ENCODE data around the gene RPL39L.

RPL39L gene

DNA sequence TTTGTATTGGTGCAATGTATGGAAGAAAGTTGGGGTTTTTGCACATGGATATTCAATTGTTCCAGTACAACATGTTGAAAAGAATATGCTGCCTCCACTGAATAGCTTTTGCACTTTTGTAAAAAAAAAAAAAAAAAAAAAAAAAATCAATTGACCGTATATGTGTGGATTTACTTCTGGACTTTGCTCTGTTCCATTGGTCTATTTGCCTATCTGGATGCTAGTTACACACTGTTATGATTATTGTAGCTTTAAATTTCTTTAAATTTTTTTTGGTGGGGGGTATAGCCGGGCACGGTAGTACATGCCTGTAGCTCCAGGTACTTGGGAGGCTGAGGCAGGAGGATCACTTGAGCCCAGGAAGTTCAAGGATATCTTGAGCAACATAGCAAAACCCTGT, 52.5 kb downstream of the RPL39L start:
- H3K4me3 ChIP-seq (ENCODE audit: low read depth, low read length): no peak overlapping the region
- in situ Hi-C loops (cut with HindIII; ENCODE audit: low sequenced_read_pairs): no loop called here
- no peak for DNase-seq (ENCODE audit: low read depth)
- TF ChIP-seq, protein P1, sequence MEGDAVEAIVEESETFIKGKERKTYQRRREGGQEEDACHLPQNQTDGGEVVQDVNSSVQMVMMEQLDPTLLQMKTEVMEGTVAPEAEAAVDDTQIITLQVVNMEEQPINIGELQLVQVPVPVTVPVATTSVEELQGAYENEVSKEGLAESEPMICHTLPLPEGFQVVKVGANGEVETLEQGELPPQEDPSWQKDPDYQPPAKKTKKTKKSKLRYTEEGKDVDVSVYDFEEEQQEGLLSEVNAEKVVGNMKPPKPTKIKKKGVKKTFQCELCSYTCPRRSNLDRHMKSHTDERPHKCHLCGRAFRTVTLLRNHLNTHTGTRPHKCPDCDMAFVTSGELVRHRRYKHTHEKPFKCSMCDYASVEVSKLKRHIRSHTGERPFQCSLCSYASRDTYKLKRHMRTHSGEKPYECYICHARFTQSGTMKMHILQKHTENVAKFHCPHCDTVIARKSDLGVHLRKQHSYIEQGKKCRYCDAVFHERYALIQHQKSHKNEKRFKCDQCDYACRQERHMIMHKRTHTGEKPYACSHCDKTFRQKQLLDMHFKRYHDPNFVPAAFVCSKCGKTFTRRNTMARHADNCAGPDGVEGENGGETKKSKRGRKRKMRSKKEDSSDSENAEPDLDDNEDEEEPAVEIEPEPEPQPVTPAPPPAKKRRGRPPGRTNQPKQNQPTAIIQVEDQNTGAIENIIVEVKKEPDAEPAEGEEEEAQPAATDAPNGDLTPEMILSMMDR (IDR thresholded peaks at IDR 0.05; ENCODE audit: low read depth, low read length, missing control alignments): no peak

DNA sequence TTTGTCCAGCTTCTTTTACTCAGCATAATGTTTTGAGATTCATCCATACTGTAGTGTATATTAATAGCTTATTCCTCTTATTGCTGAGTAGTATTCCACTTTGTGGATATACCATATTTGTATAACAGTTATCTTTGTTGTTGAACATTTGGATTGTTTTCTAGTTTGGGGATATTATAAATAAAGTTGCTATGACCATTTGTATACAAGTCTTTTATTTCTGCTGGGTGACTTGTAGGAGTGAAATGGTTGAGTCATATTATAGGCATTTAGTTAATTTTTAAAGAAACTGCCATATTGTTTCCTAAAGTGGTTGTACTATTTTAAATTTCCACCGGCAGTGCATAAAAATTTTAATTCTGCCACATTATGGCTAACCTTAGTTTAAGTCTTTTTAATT, 53.4 kb downstream of the RPL39L start:
- DNase-seq (ENCODE audit: low read depth): no peak
- in situ Hi-C loops (cut with HindIII; ENCODE audit: low sequenced_read_pairs): no loop called here
- H3K4me3 ChIP-seq (ENCODE audit: low read depth, low read length): no peak overlapping the region
- TF ChIP-seq, protein P1 (IDR thresholded peaks at IDR 0.05; ENCODE audit: low read depth, low read length, missing control alignments): no peak

DNA sequence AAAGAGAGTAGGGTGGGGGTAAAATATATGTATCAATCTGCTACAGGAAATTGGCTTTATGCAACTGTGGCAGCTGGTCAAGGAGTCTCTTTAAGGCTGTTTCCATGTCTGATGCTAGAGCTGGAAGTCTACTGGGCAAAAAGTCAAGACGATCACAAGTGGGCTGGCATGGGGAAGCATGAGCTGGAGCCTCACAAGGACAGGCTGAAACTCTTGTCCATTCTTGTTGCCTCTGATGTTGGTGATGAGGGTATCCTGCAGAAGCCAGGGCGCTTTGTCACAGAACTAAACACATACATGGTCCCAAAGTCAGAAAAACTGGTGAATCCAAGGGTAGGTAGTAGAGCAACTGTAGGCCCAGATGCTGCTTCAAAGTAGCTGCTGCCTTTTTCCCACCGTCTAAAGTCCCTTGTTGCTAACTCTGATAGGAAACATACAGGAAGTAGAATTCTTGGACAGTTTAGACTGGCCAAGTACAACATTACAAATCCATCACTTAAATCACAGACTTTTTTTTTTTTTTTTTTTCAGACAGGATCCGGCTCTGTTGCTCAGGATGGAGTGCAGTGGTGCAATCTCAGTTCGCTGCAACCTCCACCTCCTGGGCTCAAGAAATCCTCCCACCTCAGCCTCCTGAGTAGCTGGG, 54.2 kb downstream of the RPL39L start:
- DNase-seq (ENCODE audit: low read depth): no peak
- in situ Hi-C loops (cut with HindIII; ENCODE audit: low sequenced_read_pairs): no loop called here
- TF ChIP-seq, protein P1 (IDR thresholded peaks at IDR 0.05; ENCODE audit: low read depth, low read length, missing control alignments): no peak
- H3K4me3 ChIP-seq (ENCODE audit: low read depth, low read length): no peak overlapping the region

GRCh38 chr3:187084580-187084979, 54.7 kb downstream of the RPL39L start:
- in situ Hi-C loops (cut with HindIII; ENCODE audit: low sequenced_read_pairs): no loop called here
- TF ChIP-seq, protein P1 (IDR thresholded peaks at IDR 0.05; ENCODE audit: low read depth, low read length, missing control alignments): no peak
- H3K4me3 ChIP-seq (ENCODE audit: low read depth, low read length): no peak overlapping the region
- no peak for DNase-seq (ENCODE audit: low read depth)

- in situ Hi-C loops (cut with HindIII; ENCODE audit: low sequenced_read_pairs): no loop called here
- TF ChIP-seq, protein P1 (IDR thresholded peaks at IDR 0.05; ENCODE audit: low read depth, low read length, missing control alignments): no peak
- DNase-seq (ENCODE audit: low read depth): no peak
- H3K4me3 ChIP-seq (ENCODE audit: low read depth, low read length): no peak overlapping the region
Measured at GRCh38 chr3:187084126-187084525, 55.2 kb downstream of the RPL39L start.

GRCh38 chr3:187082758-187083375, 56.4 kb downstream of the RPL39L start:
- in situ Hi-C loops (cut with HindIII; ENCODE audit: low sequenced_read_pairs): no loop called here
- TF ChIP-seq, protein P1 (IDR thresholded peaks at IDR 0.05; ENCODE audit: low read depth, low read length, missing control alignments): no peak
- H3K4me3 ChIP-seq (ENCODE audit: low read depth, low read length): no peak overlapping the region
- no peak for DNase-seq (ENCODE audit: low read depth)
